ENCODE results near the gene JAG1. TPM values are rescaled to one million over a fixed set of nuclear protein-coding genes. Genes with fewer than 3 reads are reported as not detected.

Gene JAG1
- total RNA-seq, 4 donors from 2014 or later, result 62.7 to 103 (median 82.0) TPM

GRCh38 chr20:10640897-10641296 lies 32.9 kb downstream of the JAG1 start:
- TF ChIP-seq CTCF (IDR thresholded peaks at IDR 0.05; ENCODE audit: low read depth), result no peak

DNA sequence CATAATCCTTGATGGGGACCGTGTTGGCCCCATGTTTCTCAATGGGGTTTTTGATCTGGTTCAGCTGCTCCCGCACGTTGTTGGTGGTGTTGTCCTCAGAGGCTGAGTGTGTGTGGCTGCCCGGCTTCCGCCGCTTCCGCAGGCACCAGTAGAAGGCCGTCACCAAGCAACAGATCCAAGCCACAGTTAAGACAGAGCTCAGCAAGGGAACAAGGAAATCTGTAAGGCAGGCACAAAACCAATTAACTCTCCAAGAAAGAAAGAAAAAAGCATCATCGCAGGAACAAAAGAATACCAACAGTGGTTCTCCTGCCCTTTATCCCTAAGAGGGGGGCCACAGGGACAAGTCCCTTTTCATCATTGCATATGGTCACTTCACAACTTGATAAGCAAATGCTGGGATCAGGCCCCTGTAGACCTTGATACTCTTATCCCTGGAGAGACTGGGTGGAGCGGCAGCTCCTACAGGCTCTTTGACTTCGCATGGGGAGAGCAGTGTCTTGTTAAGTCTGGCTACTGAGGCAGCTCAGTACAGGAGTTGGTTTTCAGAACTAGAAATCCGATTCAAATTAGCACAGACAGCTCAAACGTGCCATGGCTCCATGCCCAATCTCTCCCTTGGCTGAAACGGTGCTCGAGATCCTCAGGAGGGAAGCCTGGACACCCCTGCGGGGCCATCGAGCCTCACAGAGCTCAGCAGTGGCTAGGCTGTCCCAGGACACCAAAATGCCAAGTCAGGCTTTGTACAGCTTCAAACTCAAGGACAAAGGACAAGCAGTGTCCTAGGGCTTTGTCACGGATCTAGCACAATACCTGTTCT lies 33.9 kb downstream of the JAG1 start:
- no peak for TF ChIP-seq CTCF (IDR thresholded peaks at IDR 0.05; ENCODE audit: low read depth)

DNA sequence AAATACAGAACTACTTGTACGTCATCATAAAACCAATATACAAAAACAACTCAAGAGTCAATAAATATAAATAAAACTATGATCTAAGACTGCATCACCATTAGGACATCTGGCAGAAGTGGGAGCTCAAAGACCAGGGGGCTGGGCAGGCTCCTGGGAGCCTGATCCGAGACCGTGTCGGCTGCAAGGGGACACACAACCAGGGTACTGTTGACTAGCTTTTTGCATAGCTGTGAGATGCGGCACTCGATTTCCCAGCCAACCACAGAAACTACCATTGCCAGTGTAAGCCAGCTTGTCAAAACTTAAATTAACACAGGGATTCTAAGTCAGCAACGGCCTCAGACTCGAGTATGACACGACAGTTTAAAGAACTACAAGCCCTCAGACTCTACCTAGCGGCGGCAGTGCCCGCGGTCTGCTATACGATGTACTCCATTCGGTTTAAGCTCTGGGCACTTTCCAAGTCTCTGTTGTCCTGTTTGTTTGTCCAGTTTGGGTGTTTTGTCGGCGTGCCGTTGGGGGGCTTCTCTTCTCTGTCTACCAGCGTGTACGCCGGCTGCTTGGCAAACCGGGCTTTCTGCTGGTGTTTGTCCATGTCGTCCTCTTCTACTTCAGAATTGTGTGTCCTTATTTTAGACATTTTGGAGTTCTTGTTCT lies 34.6 kb downstream of the JAG1 start:
- no peak for TF ChIP-seq CTCF (IDR thresholded peaks at IDR 0.05; ENCODE audit: low read depth)

- no peak for TF ChIP-seq CTCF (IDR thresholded peaks at IDR 0.05; ENCODE audit: low read depth)
Observed at GRCh38 chr20:10637563-10637962, 36.2 kb downstream of the JAG1 start.

DNA sequence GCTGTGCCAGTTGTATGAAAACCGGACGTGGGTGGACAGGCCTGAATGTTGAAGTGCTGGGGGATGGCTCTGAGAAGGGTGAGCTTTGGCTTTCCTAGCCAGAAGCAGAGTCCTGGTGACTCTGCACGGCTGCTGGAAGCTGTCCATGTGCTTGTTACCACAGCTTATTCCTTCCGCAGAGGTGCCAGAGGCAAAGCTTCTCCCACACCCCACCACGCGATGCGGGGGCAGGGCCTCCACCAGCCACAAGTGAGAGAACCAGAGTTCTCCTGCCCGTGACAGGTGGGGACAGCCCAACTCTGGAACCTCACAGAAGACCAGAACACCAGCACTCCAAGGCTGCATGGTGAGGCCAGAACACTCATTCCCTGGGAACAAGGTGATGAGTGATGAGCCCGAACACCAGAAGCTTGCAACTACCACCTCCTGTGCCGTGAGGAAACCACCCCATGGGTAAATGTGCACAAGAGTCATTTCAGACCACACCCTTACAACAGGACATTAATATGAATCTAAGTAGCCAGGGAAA lies 36.7 kb downstream of the JAG1 start:
- TF ChIP-seq CTCF (IDR thresholded peaks at IDR 0.05; ENCODE audit: low read depth), result no peak

GRCh38 chr20:10636326-10636818 lies 37.4 kb downstream of the JAG1 start:
- no peak for TF ChIP-seq CTCF (IDR thresholded peaks at IDR 0.05; ENCODE audit: low read depth)
